NCI-H510A treated with DMSO at 0.1 percent for 48 hours (cell line): ENCODE data around the gene KLK10.

Experiments used
- DNase-seq: peaks from one replicate; lab custom pipeline; 2025; lab: John Stamatoyannopoulos, UW

The KLK10 gene

GRCh38 chr19:50967929-50968715, 51.4 kb downstream of the KLK10 start:
- no peak for DNase-seq

GRCh38 chr19:50964266-50964665, 55.2 kb downstream of the KLK10 start:
- DNase-seq: no peak

GRCh38 chr19:50963381-50963780, 56.1 kb downstream of the KLK10 start:
- DNase-seq: no peak
